22Rv1 (cell line): ENCODE measurements around the gene METAP1.
"Not testable (repeated sequence)": the region's sequence is repeated elsewhere in the genome, so short reads cannot be mapped to it uniquely, and the experiment has no call there.

Source experiments
- H3K27ac ChIP-seq: fragments of 450-650 bp; 2 replicates; pipeline ENCODE4 v1.5.1; 2017
- ZFX ChIP-seq: fragments of 450-650 bp; IDR thresholded peaks from 2 replicates; pipeline ENCODE4 v1.6.1; 2017; ENCODE audit warnings: antibody characterized with exemption, borderline replicate concordance
- TF ChIP-seq, protein P1 (sequence below): fragments of 450-650 bp; IDR thresholded peaks from 2 replicates; pipeline ENCODE4 v1.5.1; 2017; ENCODE audit warnings: mild to moderate bottlenecking

Gene METAP1

DNA sequence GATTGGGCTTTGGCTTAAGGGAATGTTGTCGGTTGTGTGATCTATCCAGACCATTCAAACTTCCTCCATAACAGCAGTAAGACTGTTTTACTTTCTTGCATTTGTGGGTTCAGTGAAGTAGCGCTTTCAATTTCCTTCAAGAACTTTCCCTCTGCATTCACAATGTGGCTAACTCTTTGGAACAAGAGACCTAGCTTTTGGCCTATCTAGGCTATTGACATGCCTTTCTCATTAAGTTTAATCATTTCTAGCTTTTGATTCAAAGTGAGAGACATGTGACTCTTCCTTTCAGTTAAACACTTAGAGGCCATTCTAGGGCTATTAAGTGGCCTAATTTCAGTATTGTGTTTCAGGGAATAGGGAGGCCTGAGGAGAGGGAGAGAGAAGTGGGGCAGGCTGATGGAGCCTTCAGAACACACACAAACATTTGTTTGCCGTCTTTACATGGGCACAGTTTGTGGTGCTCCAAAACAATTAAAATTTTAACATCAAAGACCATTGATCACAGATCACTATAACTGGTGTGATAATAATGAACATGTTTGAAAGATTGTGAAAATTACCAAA is 59.0 kb downstream of the METAP1 start:
- no peak overlapping the region for H3K27ac ChIP-seq

DNA sequence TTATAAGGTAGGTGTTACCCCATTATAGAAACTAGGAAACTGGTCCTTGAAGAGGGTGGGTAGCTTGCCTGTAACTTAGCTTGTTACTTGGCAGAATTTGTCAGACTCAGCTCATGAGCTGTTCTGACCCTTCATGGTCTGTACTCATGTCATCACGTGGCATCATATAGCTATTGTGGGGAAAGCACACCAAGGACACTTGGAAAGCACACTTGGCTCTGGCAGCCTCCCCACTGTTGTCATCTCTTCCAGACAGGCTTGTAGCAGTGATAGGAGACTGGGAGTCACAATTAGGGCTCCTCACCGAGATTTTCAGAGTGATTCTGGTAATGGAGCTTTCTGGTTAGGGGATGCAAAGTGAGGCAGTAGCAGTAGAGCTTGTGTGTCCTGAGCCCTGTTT is 62.7 kb downstream of the METAP1 start:
- TF ChIP-seq, protein P1, sequence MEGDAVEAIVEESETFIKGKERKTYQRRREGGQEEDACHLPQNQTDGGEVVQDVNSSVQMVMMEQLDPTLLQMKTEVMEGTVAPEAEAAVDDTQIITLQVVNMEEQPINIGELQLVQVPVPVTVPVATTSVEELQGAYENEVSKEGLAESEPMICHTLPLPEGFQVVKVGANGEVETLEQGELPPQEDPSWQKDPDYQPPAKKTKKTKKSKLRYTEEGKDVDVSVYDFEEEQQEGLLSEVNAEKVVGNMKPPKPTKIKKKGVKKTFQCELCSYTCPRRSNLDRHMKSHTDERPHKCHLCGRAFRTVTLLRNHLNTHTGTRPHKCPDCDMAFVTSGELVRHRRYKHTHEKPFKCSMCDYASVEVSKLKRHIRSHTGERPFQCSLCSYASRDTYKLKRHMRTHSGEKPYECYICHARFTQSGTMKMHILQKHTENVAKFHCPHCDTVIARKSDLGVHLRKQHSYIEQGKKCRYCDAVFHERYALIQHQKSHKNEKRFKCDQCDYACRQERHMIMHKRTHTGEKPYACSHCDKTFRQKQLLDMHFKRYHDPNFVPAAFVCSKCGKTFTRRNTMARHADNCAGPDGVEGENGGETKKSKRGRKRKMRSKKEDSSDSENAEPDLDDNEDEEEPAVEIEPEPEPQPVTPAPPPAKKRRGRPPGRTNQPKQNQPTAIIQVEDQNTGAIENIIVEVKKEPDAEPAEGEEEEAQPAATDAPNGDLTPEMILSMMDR: no peak
- no peak for TF ChIP-seq ZFX
- H3K27ac ChIP-seq: no peak overlapping the region

More for the DNA sequence above, 59.0 kb downstream of the METAP1 start:
- no peak for TF ChIP-seq ZFX
- TF ChIP-seq, protein P1: no peak

DNA sequence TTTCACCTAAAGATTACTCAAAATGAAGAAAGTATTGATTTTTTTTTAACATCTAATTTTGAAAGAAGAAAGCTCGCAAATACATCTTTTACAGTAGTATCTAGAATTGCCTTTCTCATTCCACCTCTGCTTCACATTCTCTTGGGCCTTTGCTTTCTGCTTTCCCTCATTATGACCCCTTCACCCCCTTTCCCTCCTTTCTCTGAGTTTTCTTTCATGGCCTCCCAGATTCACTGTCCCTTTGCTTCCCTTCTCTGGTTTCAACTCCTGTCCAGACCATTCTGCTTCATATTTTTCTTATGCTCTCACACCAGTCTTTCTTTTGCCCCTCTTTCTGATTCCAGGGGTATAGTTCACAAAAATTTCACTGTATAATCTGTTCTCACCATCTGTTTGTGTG is 64.0 kb downstream of the METAP1 start:
- H3K27ac ChIP-seq: no peak overlapping the region
- TF ChIP-seq, protein P1: no peak
- no peak for TF ChIP-seq ZFX

DNA sequence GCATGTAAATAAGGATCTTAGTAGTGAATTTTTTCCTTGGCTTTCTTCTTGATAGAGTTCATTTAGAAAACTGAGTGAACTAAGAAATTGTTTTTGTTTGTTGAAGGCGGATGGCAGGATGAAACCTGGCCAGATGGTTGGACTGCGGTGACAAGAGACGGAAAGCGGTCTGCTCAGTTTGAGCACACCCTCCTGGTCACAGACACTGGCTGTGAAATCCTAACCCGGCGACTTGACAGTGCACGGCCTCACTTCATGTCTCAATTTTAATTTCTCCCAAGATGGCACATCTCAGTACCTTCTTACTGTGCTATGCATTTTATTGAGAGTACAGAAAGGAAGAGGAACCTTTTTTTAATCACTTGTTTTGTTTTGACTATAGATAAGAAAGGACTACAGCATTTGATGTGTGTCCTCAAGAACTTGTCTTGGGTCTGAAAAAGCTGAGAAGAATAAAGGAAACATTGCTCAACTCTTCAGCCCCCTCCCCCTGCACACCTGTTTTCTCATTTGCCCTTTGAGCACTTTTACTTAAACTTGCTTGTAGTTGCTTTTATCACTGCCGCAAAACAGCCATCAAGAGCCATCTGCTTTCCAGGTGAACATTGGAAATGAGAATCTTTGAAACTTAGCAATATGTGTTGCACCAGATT is 65.7 kb downstream of the METAP1 start:
- no peak overlapping the region for H3K27ac ChIP-seq
- no peak for TF ChIP-seq ZFX
- TF ChIP-seq, protein P1: no peak

DNA sequence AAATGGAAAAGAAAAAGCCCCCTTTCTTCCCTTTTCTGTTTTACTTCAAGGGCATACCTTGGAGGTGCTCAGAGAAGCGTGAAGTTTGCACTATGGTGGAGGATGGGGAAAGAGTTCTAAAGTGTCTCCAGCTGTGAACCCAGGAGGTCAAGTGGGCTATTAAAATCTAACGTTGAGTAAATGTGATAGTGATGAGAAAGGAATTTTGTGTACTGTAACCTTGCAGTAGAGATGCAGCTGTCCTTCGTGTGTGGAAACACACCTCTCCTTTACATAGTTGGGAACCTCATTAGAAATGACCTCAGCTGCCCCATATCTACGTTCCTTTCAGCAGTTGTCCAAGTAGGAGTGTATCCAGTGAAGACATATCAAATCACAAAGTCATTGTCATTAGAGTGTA is 66.6 kb downstream of the METAP1 start:
- no peak overlapping the region for H3K27ac ChIP-seq
- TF ChIP-seq, protein P1: no peak
- TF ChIP-seq ZFX: no peak

DNA sequence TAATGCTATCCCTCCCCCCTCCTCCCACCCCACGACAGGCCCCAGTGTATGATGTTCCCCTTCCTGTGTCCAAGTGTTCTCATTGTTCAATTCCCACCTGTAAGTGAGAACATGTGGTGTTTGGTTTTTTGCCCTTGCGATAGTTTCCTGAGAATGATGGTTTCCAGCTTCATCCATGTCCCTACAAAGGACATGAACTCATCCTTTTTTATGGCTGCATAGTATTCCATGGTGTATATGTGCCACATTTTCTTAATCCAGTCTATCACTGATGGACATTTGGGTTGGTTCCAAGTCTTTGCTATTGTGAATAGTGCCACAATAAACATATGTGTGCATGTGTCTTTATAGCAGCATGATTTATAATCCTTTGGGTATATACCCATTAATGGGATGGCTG is 70.0 kb downstream of the METAP1 start:
- H3K27ac ChIP-seq: not testable (repeated sequence)

DNA sequence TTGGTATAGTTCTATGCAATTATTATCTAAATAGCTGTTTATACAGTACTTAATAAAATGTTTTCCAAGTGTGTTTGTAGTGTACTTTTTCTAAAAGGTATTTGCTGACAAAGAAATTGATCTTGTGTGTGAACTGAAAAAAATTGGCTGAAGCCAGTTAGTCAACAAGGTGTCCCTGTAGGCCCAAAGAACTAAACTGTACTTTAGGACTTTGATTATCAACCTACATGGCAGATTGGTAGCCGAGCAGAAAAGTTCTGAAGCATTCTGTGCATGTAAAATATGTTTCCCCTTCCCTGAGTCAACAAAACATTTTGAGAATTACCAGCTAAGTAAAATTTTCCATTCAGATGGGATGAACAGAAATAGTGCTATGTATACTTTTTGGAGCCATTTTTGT is 72.1 kb downstream of the METAP1 start:
- no peak overlapping the region for H3K27ac ChIP-seq
- no peak for TF ChIP-seq ZFX
- TF ChIP-seq, protein P1: no peak

DNA sequence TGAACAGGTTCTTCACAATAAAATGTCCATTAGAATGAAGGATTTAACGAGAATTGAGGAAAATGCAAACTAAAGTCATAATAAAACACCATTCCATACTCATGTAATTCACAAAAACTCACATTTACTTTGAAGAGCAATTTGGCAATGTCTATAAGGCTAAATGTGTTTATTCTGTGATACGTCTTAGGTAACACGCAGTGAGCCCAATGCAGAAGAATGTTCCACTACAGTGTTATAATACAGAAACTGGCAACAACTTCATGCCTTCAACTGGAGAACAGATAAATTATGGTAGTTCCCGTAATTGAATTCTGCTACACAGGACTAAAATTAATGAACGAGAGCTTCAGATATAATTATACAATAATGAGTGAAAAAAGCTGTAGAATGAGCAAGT is 75.6 kb downstream of the METAP1 start:
- no peak for TF ChIP-seq ZFX
- TF ChIP-seq, protein P1: no peak
- H3K27ac ChIP-seq: no peak overlapping the region
